Breast epithelium (tissue), 3 donors: ENCODE measurements around the gene UBE2Q2.
"Not testable (repeated sequence)": the region's sequence is repeated elsewhere in the genome, so short reads cannot be mapped to it uniquely, and the experiment has no call there.

Experiments used
- POLR2A ChIP-seq: fragments of 450-650 bp; IDR thresholded peaks from one replicate; pipeline ENCODE4 v1.6.1; 2016; ENCODE audit warnings: antibody characterized with exemption, mild to moderate bottlenecking, moderate library complexity
- POLR2AphosphoS5 ChIP-seq, 3 donors: sonication (generic); formaldehyde crosslinking; IDR thresholded peaks; one replicate each; pipeline ENCODE4 v1.6.1; 2017; ENCODE audit warnings: antibody characterized with exemption in 3 of 3
- TF ChIP-seq, protein P1 (sequence below), 3 donors: fragments of 450-650 bp; IDR thresholded peaks; one replicate each; pipeline ENCODE4 v1.5.1; 2016 to 2017; ENCODE audit warnings: antibody characterized with exemption in 3 of 3, mild to moderate bottlenecking in 3 of 3, moderate library complexity in 3 of 3

GRCh38 chr15:75797146-75797545 is 46.1 kb upstream of the UBE2Q2 start:
- TF ChIP-seq, protein P1, sequence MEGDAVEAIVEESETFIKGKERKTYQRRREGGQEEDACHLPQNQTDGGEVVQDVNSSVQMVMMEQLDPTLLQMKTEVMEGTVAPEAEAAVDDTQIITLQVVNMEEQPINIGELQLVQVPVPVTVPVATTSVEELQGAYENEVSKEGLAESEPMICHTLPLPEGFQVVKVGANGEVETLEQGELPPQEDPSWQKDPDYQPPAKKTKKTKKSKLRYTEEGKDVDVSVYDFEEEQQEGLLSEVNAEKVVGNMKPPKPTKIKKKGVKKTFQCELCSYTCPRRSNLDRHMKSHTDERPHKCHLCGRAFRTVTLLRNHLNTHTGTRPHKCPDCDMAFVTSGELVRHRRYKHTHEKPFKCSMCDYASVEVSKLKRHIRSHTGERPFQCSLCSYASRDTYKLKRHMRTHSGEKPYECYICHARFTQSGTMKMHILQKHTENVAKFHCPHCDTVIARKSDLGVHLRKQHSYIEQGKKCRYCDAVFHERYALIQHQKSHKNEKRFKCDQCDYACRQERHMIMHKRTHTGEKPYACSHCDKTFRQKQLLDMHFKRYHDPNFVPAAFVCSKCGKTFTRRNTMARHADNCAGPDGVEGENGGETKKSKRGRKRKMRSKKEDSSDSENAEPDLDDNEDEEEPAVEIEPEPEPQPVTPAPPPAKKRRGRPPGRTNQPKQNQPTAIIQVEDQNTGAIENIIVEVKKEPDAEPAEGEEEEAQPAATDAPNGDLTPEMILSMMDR (IDR thresholded peaks at IDR 0.05), result not testable (repeated sequence)
- TF ChIP-seq POLR2A; POLR2AphosphoS5 (IDR thresholded peaks at IDR 0.05): not testable (repeated sequence)
